Renal cortex interstitium (tissue), 11 donors: ENCODE data around the gene EPHB4. TPM values are rescaled to one million over a fixed set of nuclear protein-coding genes. Genes with fewer than 3 reads are reported as not detected.
"Not testable (repeated sequence)": the region's sequence is repeated elsewhere in the genome, so short reads cannot be mapped to it uniquely, and the experiment has no call there.

ENCODE experiments used
- DNase-seq, 11 donors: peaks; one replicate each; pipeline ENCODE4 v3.0.0-alpha.2; 2013; ENCODE audit warnings: low read depth in 9 of 11, low spot score in 4 of 11; ENCODE audit errors: extremely low read depth in 1 of 11
- polyA plus RNA-seq, 3 donors: library from polyadenylated mRNA; unstranded; fragments of 120-200 nt; gene quantifications; one replicate each; pipeline ENCODE4 v1.2.1, GENCODE V29; 2013; ENCODE audit not compliant: insufficient read length in 3 of 3

Gene EPHB4
- polyA plus RNA-seq, 3 donors, result 81.4 to 102 (median 84.1) TPM

DNA sequence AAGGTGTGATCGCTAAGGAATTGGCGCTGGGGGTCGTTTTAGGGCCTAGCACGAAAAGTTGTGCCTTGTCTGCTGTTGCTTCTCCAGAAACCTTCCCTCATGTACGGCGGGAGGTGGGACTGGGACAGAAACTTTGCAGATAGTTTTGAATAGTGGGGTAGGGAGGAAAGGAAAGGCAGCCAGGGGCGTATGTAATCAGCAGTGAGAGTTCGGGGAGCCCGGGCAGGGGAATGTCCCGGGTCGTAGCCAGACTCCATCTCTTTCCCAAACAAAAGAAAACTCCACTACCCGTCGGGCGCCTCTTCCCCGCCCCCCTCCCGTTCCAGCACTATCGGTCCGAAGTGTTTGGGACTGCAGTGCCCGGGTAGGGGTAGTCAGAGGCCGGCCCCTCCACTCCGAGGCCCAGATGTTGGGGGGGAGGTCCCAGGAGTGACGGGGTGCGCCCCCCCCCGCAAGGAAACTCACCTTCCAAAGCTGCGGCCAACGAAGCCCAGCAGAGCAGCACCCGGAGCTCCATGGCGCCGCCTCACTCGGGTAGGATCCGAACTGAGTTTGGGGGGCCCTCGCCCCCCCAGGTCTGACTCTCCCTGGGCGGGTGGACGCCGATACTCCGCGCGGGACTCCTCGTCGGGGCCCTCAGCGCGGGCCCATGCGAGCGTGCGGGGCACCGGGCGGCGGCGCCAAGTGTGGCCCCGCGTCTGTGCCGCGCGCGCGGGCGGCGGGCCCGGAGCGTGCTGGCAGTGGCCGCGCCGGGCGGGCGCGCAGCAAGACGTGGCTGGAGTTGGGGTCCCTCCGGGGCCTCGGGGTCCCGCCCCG lies 601 bp downstream of the EPHB4 start:
- peak in 1 of 11 donors; percentile 30 for DNase-seq

DNA sequence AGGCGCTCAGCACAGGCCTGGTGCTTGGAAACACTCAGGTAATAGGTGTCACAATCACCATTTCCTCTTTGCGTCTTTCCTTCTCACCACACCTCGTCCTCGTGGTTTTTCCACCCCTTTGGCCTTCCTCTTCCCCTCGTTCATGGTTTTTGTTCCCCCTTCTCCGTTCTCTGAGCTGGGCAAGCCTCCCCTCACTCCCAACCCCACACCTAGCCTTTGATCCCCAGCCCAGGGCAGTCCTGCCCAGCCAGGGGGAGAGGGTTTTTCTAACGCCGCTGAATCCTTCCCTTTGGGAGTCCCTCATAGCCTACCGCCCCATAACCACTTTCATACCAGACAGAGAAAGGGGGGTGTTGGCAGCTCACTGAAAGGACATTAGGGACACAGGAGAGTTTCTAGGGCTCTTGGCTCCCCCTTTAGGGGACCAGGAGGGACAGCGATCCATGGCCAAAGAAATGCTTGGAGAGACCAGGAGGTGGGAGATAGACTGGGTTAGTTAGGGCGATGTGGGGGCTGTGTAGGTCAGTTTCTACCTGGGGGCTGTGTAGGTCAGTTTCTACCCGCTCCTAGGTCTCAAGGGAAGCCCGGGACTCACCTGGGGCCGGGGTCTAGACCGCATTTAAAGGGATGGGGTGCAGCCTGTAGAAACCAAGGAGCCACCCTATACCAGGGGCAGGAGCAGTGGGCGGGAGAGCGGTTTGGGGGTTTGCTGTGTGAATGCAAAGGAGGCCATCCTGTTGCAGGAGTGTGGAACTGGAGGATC lies 1.4 kb downstream of the EPHB4 start:
- DNase-seq, result peak in 3 of 11 donors; percentile 25 to 47 (median 44)

DNA sequence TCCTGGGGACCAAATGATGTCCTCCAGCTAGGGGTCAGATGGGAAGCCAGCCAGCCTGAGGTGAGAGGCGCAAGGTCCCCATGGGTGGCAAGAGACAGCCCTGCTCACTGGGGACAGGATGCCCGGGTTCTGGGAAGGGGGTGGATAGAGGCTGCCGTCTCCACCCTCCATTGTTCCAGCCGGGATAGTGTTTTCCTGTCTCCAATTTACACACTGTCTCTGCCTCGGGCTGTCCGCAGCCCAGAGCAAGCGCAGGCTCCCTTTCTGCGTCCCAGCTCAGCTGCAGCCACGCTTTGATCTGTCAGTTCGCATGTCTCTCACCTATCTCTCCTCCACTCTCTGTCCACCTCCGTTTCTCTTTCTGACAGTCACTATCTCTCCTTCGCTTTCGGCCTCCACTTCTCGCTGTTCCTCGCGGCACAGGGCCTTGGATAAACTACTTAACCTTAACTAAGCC lies 2.1 kb downstream of the EPHB4 start:
- no peak for DNase-seq

DNA sequence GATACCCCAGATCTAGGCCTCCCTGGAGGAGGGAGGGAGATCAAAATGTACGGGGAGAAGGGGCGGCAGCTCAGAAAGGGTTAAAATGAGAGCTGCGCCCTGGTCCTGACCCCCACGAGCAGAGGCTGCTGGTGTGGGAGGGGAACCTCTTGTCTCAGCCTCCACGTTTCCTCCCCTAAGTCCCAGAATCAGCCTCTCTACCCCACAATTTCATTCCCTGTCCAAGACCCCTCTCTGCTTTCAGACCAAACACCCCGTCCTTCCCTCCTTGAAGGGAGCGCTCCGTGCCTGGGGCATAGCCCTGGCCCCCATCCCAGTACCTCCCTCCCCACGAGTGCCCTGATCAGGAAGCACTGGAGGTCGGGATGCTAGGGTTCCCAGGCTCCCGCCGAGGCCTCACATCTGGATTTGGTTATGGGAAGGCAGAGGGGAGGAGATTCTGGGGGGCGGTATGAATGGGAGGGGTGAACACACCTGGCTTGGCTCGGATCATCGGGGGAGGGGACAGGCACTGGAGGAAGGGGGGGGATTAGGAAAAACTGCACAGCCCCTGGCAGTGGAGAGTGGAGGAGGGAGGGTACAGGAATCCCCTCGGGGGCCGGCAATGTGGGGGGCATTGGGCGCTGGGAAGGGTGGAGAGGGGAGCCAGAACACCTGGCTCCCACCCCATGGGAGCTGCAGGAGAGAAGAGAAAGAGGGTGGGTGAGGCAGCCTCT lies 2.7 kb downstream of the EPHB4 start:
- no peak for DNase-seq

DNA sequence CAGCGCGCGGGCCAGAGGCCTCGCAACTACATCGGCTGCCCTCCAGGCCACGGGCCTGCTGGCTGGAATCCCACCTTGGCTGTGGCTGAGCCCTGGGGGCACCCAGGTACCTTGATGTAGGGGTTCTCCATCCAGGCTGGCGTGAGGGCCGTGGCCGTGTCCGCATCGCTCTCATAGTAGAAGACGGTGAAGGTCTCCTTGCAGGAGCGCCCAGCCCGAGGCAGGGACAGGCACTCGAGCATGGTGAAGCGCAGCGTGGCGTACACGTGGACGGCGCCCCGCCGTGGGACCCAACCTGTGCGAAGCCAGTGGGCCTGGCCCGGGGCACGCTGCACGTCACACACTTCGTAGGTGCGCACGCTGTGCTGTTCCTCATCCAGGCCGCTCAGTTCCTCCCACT lies 3.8 kb downstream of the EPHB4 start:
- no peak for DNase-seq

DNA sequence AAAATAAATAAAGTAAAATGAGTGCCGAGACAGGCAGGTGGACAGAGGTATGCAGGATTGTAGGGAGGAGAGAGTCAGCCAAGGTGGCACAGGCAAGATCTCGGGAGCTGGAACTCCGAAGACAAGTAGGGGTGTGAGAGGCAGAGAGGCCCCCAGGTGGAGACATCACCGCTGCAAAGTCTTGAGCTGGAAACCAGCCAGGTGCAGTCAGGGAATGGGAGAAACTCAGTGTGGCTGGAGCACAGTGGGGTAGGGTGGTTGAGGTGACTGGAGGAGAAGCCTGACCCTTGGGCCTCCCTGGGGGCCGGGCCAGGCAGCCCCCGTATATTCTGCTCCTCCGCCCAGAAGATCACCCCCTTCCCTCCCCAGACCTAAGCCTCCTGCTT lies 4.2 kb downstream of the EPHB4 start:
- no peak for DNase-seq

DNA sequence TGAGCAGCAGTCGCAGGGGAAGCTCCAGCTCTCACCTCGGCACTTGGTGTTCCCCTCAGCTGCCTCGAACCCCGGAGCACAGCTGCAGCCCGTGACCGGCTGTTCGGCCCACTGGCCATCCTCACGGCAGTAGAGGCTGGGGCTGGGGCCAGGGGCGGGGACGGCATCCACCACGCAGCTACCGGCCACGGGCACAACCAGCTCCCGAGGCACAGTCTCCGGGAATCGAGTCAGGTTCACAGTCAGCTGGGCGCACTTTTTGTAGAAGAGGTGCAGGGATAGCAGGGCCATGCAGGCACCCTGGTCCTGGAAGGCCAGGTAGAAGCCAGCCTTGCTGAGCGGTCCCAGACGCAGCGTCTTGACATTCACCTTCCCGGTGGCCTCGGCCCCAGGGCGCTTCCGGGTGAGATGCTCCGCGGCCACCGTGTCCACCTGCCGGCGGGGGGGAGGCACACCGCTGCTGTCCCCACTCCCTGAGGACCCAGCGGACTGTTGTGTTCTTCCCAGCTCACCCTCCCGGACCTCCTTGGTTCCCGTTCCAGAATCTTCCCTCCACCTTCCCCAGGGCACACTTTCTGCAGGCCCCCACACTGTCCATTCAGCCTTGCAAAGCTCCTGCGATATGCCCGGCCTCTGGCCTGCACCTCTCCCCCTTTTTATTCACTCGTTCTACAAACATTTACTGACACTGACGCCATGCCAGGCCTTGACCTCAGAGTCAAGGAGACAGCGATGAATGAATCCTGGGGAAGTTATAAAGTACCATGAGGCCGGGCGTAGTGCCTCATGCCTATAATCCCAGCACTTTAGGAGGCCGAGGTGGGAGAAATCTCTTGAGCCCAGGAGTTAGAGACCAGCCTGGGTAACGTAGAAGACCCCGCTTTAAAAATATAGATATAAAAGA lies 4.8 kb downstream of the EPHB4 start:
- no peak for DNase-seq

DNA sequence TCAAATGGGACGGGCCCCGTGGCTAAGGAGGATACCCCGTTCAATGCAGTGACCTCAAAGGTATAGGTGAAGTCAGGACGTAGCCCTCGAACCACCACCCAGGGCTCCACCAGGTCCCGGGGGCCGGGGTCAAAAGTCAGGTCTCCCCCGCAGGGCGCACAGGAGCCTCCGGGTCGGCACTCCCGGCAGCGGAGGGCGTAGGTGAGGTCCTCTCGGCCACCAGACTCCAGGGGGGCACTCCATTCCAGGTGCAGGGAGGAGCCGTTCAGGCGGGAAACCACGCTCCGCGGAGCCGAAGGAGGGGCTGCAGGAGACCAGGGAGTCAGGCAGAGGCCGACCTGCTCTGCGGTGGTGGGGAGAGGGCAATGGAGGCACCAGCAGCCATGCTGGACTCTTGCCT lies 7.7 kb downstream of the EPHB4 start:
- no peak for DNase-seq

DNA sequence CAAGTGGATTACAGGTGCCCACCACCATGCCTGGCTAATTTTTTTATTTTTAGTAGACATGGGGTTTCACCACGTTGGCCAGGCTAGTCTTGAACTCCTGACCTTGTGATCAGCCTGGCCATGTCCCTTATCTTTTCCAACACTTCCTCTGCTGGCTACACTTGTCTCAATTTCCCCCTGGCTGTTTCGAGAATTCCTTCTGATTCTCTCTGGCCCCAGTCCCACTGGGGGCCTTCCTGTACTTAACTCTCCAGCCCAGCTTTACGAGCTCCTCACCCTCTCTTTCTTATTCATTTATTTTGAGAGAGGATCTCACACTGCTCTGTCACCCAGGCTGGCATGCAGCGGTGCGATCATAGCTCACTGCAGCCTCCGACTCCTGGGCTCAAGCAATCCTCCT lies 8.5 kb downstream of the EPHB4 start:
- DNase-seq, result no peak

DNA sequence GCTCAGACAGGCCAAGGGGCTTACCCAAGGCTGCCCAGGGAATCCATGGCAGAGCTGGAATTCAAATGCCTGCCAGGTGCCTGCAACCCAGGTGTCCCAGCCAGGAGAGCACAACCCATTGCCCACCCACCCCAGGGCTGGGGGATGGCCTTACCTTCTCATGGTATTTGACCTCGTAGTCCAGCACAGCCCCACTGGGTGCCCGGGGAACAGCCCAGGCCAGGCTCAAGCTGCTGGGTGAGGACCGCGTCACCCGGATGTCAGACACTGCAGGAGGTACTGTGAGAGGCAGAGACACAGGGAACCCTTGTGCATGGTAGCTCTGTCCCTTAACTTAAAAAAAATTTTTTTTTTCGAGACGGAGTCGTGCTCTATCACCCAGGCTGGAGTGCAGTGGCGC lies 9.0 kb downstream of the EPHB4 start:
- DNase-seq, result no peak

DNA sequence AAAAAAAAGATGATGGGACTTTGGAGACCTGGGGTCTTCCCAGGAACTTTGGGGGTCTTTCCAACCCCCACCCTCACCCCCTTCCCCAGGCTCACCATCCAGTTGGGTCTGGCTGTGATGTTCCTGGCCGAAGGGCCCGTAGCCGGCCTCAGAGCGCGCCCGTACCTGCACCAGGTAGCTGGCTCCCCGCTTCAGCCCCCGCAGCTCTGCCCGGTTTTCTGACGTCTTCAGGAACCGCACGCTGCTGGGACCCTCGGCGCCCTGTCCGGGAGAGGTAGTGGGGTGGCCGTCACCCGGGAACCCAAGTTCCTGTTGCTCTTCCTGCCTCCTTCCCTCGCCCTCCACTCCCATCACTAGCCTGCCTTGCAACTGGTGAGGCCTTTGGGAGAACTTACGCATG lies 10.2 kb downstream of the EPHB4 start:
- no peak for DNase-seq

DNA sequence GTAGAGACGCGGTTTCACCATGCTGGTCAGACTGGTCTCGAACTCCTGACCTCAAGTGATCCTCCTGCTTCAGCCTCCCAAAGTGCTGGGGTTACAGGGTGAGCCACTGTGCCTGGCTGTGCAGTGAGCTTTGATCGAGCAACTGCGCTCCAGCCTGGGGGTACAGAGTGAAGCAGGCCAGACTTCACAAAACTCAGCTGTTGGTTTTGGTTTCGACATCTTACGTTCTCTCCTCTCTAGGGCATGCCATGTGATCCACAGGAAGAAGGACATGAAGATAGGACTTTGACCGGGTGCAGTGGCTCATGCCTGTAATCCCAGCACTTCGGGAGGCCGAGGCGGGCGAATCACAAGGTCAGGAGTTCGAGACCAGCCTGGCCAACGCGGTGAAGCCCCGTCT lies 10.8 kb downstream of the EPHB4 start:
- not testable (repeated sequence) for DNase-seq

DNA sequence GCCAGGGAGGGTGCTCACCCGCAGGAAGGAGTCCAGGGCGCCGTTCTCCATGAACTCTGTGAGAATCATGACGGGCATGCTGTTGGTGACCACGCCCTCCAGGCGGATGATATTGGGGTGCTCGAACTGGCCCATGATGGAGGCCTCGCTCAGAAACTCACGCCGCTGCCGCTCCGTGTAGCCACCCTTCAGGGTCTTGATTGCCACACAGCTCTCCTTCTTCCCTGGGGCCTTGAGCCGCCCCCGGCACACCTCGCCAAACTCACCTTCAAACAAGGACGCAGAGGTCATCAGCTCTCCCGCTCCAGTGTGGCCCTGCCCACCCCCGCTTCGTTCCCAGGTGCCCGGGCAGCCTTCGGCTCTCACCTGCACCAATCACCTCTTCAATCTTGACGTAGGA lies 14.6 kb downstream of the EPHB4 start:
- no peak for DNase-seq

DNA sequence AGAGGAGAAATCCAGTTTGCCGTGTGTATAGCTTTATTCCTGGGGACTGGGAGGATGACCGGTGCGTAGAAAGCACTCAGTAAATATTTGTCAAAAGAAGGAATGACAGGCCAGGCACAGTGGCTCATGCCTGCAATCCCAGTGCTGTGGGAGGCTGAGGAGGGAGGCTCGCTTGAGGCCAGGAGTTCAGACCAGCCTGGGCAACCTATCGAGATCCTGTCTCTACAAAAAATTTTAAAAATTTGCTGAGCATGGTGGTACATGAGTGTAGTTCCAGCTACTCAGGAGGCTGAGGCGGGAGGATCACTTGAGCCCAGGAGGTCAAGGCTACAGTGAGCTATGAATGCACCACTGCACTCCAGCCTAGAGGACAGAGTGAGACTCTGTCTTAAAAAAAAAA lies 15.8 kb downstream of the EPHB4 start:
- no peak for DNase-seq

DNA sequence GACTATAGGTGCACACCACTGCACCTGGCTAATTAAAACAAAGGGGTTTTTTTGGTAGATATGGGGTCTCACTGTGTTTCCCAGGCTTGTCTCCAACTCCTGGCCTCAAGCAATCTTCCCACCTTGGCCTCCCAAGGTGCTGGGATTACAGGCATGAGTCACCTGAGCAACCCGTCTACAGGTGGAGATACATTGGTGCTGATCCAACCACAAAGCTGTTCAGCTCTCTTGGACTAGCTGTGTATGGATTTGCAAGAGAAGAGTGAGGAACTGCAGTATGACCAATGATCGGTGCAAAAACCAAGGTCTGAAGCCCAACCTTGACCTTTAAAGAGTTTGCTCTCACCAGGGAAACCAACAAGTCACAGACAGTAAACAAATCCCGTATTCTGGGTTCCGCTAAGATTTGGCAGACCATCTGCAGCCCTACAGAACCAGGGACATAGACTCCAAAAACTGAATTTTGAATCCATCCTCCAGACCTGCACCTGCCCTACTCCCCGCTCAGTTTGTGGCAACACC lies 18.9 kb downstream of the EPHB4 start:
- no peak for DNase-seq

DNA sequence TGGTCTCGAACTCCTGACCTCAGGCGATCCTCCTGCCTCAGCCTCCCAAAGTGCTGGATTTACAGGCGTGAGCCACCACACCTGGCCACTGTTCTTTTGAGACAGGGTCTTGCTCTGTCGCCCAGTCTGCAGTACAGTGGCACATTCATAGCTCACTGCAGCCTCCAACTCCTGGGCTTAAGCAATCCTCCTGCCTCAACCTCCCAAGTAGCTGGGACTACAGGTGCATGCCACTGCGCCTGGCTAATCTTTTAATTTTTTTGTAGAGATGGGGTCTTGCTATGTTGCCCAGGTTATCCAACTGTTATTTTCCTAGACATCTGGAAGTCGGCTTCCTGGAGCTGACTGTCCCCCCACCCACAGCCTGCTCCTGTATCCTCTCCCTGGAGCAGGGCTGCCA lies 20.4 kb downstream of the EPHB4 start:
- not testable (repeated sequence) for DNase-seq

DNA sequence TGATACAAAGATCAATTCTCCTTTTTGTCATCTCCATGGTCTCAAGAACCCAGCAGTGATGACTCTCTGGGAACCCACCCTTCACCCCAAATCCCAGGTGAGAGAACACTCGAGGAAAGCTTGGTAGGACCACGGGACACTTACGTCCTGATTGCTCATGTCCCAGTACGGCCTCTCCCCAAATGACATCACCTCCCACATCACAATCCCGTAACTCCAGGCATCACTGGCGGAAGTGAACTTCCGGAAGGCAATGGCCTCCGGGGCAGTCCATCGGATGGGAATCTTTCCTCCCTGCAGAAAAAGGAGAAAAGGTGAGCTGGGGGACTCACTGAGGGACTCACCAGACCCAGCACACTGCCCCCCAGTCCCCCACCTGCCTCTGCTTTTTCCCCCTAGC lies 21.0 kb downstream of the EPHB4 start:
- no peak for DNase-seq

DNA sequence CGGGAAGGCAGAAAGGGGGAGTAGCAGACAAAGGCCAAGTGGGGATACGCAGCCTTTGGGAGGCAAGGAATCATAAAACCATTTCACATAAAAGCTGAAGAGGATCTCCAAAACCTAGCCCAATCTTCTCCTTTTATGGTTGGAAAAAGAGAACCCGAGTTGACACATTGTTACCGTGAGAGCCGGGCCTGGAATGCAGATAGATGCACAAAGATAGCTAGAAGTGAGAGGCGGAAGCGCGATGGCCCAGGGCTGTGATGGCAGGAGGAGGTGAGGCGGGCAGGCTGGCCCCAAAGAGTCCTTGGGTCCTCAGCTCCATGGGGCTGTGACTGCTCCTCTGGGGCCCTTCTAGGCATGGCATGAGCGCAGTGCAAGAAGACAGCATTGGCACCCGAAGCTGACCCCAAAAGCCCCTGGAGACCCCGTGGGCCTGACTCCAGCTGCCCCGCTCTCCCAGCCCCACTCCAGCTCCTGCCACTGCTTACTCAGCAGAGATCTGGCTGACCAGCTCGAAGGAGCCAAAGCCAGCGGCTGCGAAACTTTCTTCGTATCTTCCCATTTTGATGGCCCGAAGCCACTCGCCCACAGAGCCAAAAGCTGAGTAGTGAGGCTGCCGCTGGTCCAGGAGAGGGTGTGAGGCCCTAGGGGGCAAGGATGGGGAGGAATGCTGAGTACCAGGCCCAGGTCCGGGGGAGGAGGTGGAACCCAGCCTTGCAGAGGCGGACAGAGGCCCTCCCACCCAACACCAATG lies 22.5 kb downstream of the EPHB4 start:
- DNase-seq, result no peak
